NT2/D1 (cell line): ENCODE results near the gene GOLT1A.
A peak's percentile ranks its signal among the peaks of the same experiment; 100 is the strongest.

ENCODE experiments used
- DNase-seq: peaks from one replicate; pipeline ENCODE4 v3.0.0-alpha.2; 2011; ENCODE audit warnings: low read depth, low spot score
- H3K27me3 ChIP-seq: 2 replicates; pipeline ENCODE4 v1.6.0; 2011; ENCODE audit warnings: mild to moderate bottlenecking; ENCODE audit not compliant: insufficient read length, insufficient read depth
- H3K36me3 ChIP-seq: 2 replicates; pipeline ENCODE4 v1.6.1; 2011; ENCODE audit warnings: mild to moderate bottlenecking, low read length, mixed read lengths; ENCODE audit not compliant: insufficient read depth, insufficient read length
- H3K4me1 ChIP-seq: 2 replicates; pipeline ENCODE4 v1.5.1; 2011; ENCODE audit not compliant: insufficient read depth, insufficient read length
- H3K4me3 ChIP-seq: 2 replicates; pipeline ENCODE4 v1.5.1; 2011; ENCODE audit warnings: low read depth; ENCODE audit not compliant: insufficient read length
- H3K9ac ChIP-seq: 2 replicates; pipeline ENCODE4 v1.6.0; 2011; ENCODE audit warnings: low read depth; ENCODE audit not compliant: insufficient read length
- H3K9me3 ChIP-seq: 2 replicates; pipeline ENCODE4 v1.5.1; 2011; ENCODE audit warnings: mild to moderate bottlenecking, low read length; ENCODE audit not compliant: insufficient read depth
- SUZ12 ChIP-seq: IDR thresholded peaks from 2 replicates; pipeline ENCODE4 v1.6.1; 2011; ENCODE audit not compliant: insufficient read length, insufficient read depth; ENCODE audit errors: extremely low read depth
- YY1 ChIP-seq: IDR thresholded peaks from 2 replicates; pipeline ENCODE4 v1.6.1; 2011; ENCODE audit not compliant: insufficient read length, insufficient read depth
- ZNF274 ChIP-seq: IDR thresholded peaks from 2 replicates; pipeline ENCODE4 v1.6.1; 2011; ENCODE audit warnings: mild to moderate bottlenecking, low read depth, low read length

Gene GOLT1A

GRCh38 chr1:204259782-204260181 is 46.0 kb upstream of the GOLT1A start:
- no peak for DNase-seq
- peaks cover 23% of the 10 kb centered on the region for H3K4me1 ChIP-seq
- H3K36me3 ChIP-seq: peaks cover 21% of the 10 kb centered on the region
- H3K4me3 ChIP-seq: no peak overlapping the region
- no peaks in the 10 kb centered on the region for H3K9me3 ChIP-seq
- H3K27me3 ChIP-seq: no peaks in the 10 kb centered on the region
- no peak overlapping the region for H3K9ac ChIP-seq
- TF ChIP-seq ZNF274 (no peak), SUZ12 (no peak), YY1 (no peak)

DNA sequence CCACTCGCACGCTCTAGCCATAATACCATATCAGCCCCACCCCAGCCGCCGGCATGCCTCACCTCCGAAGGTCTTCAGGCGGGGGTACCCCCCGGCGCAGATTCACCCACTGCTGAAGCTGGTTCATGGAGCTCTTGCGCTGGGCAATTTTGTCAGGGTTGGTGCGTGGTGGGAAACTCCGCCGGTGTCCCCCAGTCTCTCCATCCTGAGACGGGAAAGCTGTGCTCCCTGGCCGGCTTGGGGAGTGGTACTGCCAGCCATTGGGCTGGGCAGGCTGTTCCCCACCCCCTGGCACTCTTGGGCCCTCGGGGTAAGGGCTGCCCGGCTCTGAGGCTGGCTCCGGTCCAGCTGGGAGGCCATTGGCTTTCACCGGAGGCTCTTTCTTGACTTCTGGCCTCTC is 45.4 kb upstream of the GOLT1A start:
- Histone ChIP-seq H3K36me3 (peaks cover 18% of the 10 kb centered on the region), H3K9ac (no peak overlapping the region), H3K9me3 (no peaks in the 10 kb centered on the region), H3K27me3 (no peaks in the 10 kb centered on the region), H3K4me3 (no peak overlapping the region), H3K4me1 (peaks cover 23% of the 10 kb centered on the region)
- TF ChIP-seq YY1: no peak
- no peak for DNase-seq

DNA sequence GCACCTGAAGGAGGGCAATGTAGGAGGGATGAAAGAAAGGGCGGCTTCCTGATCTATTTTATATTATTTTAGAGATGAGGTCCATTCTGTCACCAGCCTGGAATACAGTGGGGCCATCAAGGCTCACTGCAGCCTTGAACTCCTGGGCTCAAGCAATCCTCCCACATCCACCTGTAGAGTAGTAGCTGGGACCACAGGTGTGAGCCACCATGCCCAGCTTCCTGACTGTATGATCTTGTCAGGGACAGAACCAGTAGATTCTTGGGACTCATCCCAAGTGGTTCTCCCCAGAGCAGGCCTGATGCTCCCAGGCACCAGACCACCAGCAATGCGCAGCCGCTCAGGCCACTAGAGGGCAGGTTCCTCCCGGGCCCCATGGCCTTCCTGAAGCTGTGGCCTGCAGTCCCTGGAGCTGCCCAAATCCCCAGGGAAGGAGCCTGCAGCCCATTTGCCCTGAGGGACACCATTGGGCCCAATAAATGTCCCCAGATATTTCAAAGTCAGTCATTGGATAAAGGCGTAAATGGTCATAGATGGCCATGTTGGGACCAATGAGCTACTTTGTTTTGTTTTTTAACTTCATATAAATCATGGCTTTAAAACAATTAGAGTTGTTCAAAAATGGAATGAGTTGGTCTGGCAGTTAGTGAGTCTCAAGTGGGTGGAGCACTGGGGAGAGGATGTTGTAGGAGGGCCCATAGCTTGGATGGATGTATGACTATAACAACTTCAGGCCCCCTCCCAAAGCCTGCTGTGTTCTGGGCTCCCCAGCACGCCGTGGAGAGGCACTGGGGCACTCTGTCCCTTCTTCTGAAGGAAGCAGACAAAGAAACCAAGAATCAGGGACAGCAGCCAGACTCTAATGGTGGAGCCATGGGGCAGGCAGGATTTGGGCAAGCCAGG is 44.7 kb upstream of the GOLT1A start:
- peaks cover 18% of the 10 kb centered on the region for H3K36me3 ChIP-seq
- no peak for TF ChIP-seq ZNF274
- TF ChIP-seq YY1: no peak
- no peak for TF ChIP-seq SUZ12
- H3K4me1 ChIP-seq: peaks cover 24% of the 10 kb centered on the region
- H3K27me3 ChIP-seq: no peaks in the 10 kb centered on the region
- H3K9ac ChIP-seq: no peak overlapping the region
- DNase-seq: peak; percentile 68
- H3K9me3 ChIP-seq: no peaks in the 10 kb centered on the region
- no peak overlapping the region for H3K4me3 ChIP-seq

GRCh38 chr1:204257446-204257845 is 43.7 kb upstream of the GOLT1A start:
- H3K4me3 ChIP-seq: no peak overlapping the region
- no peak overlapping the region for H3K9ac ChIP-seq
- DNase-seq: no peak
- no peaks in the 10 kb centered on the region for H3K27me3 ChIP-seq
- peaks cover 15% of the 10 kb centered on the region for H3K4me1 ChIP-seq
- peaks cover 18% of the 10 kb centered on the region for H3K36me3 ChIP-seq
- H3K9me3 ChIP-seq: no peaks in the 10 kb centered on the region
- TF ChIP-seq YY1: no peak
- no peak for TF ChIP-seq SUZ12
- TF ChIP-seq ZNF274: no peak

GRCh38 chr1:204256531-204256930 is 42.7 kb upstream of the GOLT1A start:
- no peaks in the 10 kb centered on the region for H3K9me3 ChIP-seq
- no peak for DNase-seq
- TF ChIP-seq YY1: no peak
- no peak for TF ChIP-seq ZNF274
- TF ChIP-seq SUZ12: no peak
- H3K4me3 ChIP-seq: no peak overlapping the region
- H3K4me1 ChIP-seq: peaks cover 10% of the 10 kb centered on the region
- no peak overlapping the region for H3K9ac ChIP-seq
- H3K36me3 ChIP-seq: peaks cover 18% of the 10 kb centered on the region
- no peaks in the 10 kb centered on the region for H3K27me3 ChIP-seq

- peak; percentile 76 for DNase-seq
- no peaks in the 10 kb centered on the region for H3K27me3 ChIP-seq
- peaks cover 16% of the 10 kb centered on the region for H3K36me3 ChIP-seq
- TF ChIP-seq ZNF274 (no peak), YY1 (no peak), SUZ12 (no peak)
- H3K4me1 ChIP-seq: peaks cover 10% of the 10 kb centered on the region
- no peak overlapping the region for H3K4me3 ChIP-seq
- no peaks in the 10 kb centered on the region for H3K9me3 ChIP-seq
- peak overlapping the region; percentile 65 for H3K9ac ChIP-seq
Measured at GRCh38 chr1:204255966-204256365, 42.2 kb upstream of the GOLT1A start.

- no peaks in the 10 kb centered on the region for H3K9me3 ChIP-seq
- DNase-seq: peak; percentile 85
- no peaks in the 10 kb centered on the region for H3K27me3 ChIP-seq
- no peak for TF ChIP-seq ZNF274
- TF ChIP-seq SUZ12: no peak
- no peak for TF ChIP-seq YY1
- H3K9ac ChIP-seq: no peak overlapping the region
- peaks cover 10% of the 10 kb centered on the region for H3K36me3 ChIP-seq
- H3K4me1 ChIP-seq: peaks cover 15% of the 10 kb centered on the region
- H3K4me3 ChIP-seq: no peak overlapping the region
Measured at GRCh38 chr1:204255225-204255624, 41.4 kb upstream of the GOLT1A start.
